ENCODE measurements around the gene KRTAP23-1.

DNA sequence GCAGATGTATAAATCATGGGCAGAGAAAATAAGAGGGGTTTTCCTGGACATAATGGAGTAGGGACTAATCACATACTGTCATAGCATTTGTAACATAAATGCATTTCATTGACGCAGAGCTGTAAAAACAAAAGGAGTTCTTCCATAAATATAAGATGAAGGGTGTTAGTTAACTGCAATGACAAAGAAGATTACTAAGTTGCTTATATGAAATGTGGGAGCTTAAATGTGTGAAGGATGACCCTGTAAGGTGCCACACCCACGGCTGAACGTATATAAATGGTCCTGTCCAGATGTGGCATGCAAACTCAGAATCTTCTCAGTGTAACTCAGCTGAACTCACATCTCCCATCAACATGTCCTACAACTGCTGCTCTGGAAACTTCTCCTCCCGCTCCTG lies 47.3 kb upstream of the KRTAP23-1 start, which contains the start of gene KRTAP13-1:
- no peak for TF ChIP-seq POLR2AphosphoS5 (IDR thresholded peaks at IDR 0.05)
- no peak for TF ChIP-seq EP300 (IDR thresholded peaks at IDR 0.05)

Data from suprapubic skin (tissue), 4 donors.